GM19193 (cell line): ENCODE measurements around the gene TMEM11.

ENCODE experiments used
- POLR2A ChIP-seq: IDR thresholded peaks from 4 replicates; pipeline ENCODE4 v1.6.1; 2011; ENCODE audit not compliant: insufficient read depth, insufficient read length; ENCODE audit errors: extremely low read depth

TMEM11 gene

GRCh38 chr17:21177854-21178600, 35.9 kb downstream of the TMEM11 start:
- TF ChIP-seq POLR2A: no peak

- no peak for TF ChIP-seq POLR2A
These were observed 36.6 kb downstream of the TMEM11 start for GRCh38 chr17:21177401-21177800.

GRCh38 chr17:21176773-21177395, 37.1 kb downstream of the TMEM11 start:
- no peak for TF ChIP-seq POLR2A

- no peak for TF ChIP-seq POLR2A
These were observed 39.2 kb downstream of the TMEM11 start for GRCh38 chr17:21174713-21175112.

GRCh38 chr17:21174186-21174585, 39.8 kb downstream of the TMEM11 start:
- no peak for TF ChIP-seq POLR2A

GRCh38 chr17:21173543-21173942, 40.4 kb downstream of the TMEM11 start:
- no peak for TF ChIP-seq POLR2A

- no peak for TF ChIP-seq POLR2A
These were observed 41.1 kb downstream of the TMEM11 start for GRCh38 chr17:21172846-21173245.

- TF ChIP-seq POLR2A: no peak
These were observed 41.9 kb downstream of the TMEM11 start for GRCh38 chr17:21171970-21172510.

- no peak for TF ChIP-seq POLR2A
These were observed 42.5 kb downstream of the TMEM11 start for GRCh38 chr17:21171309-21171922.

GRCh38 chr17:21170809-21171208, 43.2 kb downstream of the TMEM11 start:
- no peak for TF ChIP-seq POLR2A

- TF ChIP-seq POLR2A: no peak
These were observed 44.5 kb downstream of the TMEM11 start for GRCh38 chr17:21169496-21169895.

- TF ChIP-seq POLR2A: no peak
These were observed 45.5 kb downstream of the TMEM11 start for GRCh38 chr17:21168555-21168865.

GRCh38 chr17:21167303-21167702, 46.7 kb downstream of the TMEM11 start:
- TF ChIP-seq POLR2A: no peak

- TF ChIP-seq POLR2A: no peak
These were observed 47.3 kb downstream of the TMEM11 start for GRCh38 chr17:21166595-21167210.

- no peak for TF ChIP-seq POLR2A
These were observed 47.9 kb downstream of the TMEM11 start for GRCh38 chr17:21165922-21166594.

- no peak for TF ChIP-seq POLR2A
These were observed 49.3 kb downstream of the TMEM11 start for GRCh38 chr17:21164620-21165019.

GRCh38 chr17:21164216-21164615, 49.7 kb downstream of the TMEM11 start:
- no peak for TF ChIP-seq POLR2A
